ENCODE measurements around the gene TMEM25. TPM values are rescaled to one million over a fixed set of nuclear protein-coding genes. Genes with fewer than 3 reads are reported as not detected.

TMEM25 gene
- polyA plus RNA-seq, 3 donors = 0.57 TPM; not detected in 2

- DNase-seq = peak; percentile 68 to 77 (median 71)
- intact Hi-C loops (cut with micrococcal nuclease) = no loop called here
- Histone ChIP-seq H3K79me2 (ENCODE audit: insufficient read depth, low read length) (peaks cover 56% of the 10 kb centered on the region), H3K4me1 (ENCODE audit: control insufficient read depth in 1 of 2, insufficient read depth in 2 of 2, low read length in 2 of 2) (peaks cover 16 to 33% of the 10 kb centered on the region in 2 donors), H2AFZ (ENCODE audit: insufficient read depth, low read depth, low read length, poor library complexity, severe bottlenecking) (peak within 1 kb of the TSS; percentile 91), H4K20me1 (ENCODE audit: insufficient read depth, low read length) (peaks cover 38% of the 10 kb centered on the region), H3K36me3 (replicated peaks in 1 of 2; ENCODE audit: control insufficient read depth in 1 of 2, insufficient read depth in 2 of 2, low read length in 2 of 2) (peaks cover 1 to 13% of the 10 kb centered on the region in 2 donors), H3K4me3 (replicated peaks in 1 of 3; ENCODE audit: low read depth in 2 of 3, low read length in 3 of 3) (peak within 1 kb of the TSS; percentile 84 to 99 (median 87)), H3K27ac (ENCODE audit: low read depth in 1 of 2, low read length in 2 of 2) (peak within 1 kb of the TSS; percentile 89 to 99), H3K4me2 (replicated peaks; ENCODE audit: extremely low read depth, low read length, poor library complexity, severe bottlenecking) (peak within 1 kb of the TSS; percentile 94), H3K27me3 (ENCODE audit: control insufficient read depth in 2 of 2, insufficient read depth in 2 of 2, low read length in 2 of 2) (no peaks in the 10 kb centered on the region), H3K9ac (ENCODE audit: insufficient read depth, low read length, poor library complexity, severe bottlenecking) (peak within 1 kb of the TSS; percentile 100), H3K9me3 (replicated peaks in 1 of 2; ENCODE audit: control insufficient read depth in 1 of 2, insufficient read depth in 1 of 2, low read length in 2 of 2) (no peaks in the 10 kb centered on the region)
- Mint-ChIP-seq H3K27me3 (ENCODE audit: low read depth in 3 of 3) (peaks cover 0 to under 1% (median 0%) of the 10 kb centered on the region in 3 donors), H3K27ac (peak within 1 kb of the TSS; percentile 93 to 98 (median 95)), H3K9me3 (no peaks in the 10 kb centered on the region), H3K4me3 (peak within 1 kb of the TSS; percentile 94 to 97), H3K4me1 (peaks cover 41% of the 10 kb centered on the region), H3K36me3 (peaks cover 2 to 11% of the 10 kb centered on the region in 2 donors)
- under 1% methylated on average over 34 of the region's 55 CpGs for WGBS (ENCODE audit: insufficient coverage)
- no peak for TF ChIP-seq CTCF (IDR thresholded peaks at IDR 0.05)
These were observed 41.3 kb downstream of the TMEM25 start, which contains the start of gene ARCN1 for GRCh38 chr11:118572061-118572980. TSS of gene ARCN1 (plus strand) at chr11:118572409. CDS start at chr11:118572548, 139 bp downstream.

- Histone ChIP-seq H4K20me1 (ENCODE audit: insufficient read depth, low read length) (peaks cover 45% of the 10 kb centered on the region), H3K27ac (ENCODE audit: low read depth in 1 of 2, low read length in 2 of 2) (peak overlapping the region; percentile 89 to 99), H3K27me3 (ENCODE audit: control insufficient read depth in 2 of 2, insufficient read depth in 2 of 2, low read length in 2 of 2) (no peaks in the 10 kb centered on the region), H3K9ac (ENCODE audit: insufficient read depth, low read length, poor library complexity, severe bottlenecking) (peak overlapping the region; percentile 100), H3K4me3 (replicated peaks in 1 of 3; ENCODE audit: low read depth in 2 of 3, low read length in 3 of 3) (peak overlapping the region; percentile 84 to 99 (median 87)), H3K4me1 (ENCODE audit: control insufficient read depth in 1 of 2, insufficient read depth in 2 of 2, low read length in 2 of 2) (peaks cover 16 to 33% of the 10 kb centered on the region in 2 donors), H3K79me2 (ENCODE audit: insufficient read depth, low read length) (peaks cover 63% of the 10 kb centered on the region), H3K9me3 (replicated peaks in 1 of 2; ENCODE audit: control insufficient read depth in 1 of 2, insufficient read depth in 1 of 2, low read length in 2 of 2) (no peaks in the 10 kb centered on the region), H3K36me3 (replicated peaks in 1 of 2; ENCODE audit: control insufficient read depth in 1 of 2, insufficient read depth in 2 of 2, low read length in 2 of 2) (peaks cover 3 to 18% of the 10 kb centered on the region in 2 donors), H2AFZ (ENCODE audit: insufficient read depth, low read depth, low read length, poor library complexity, severe bottlenecking) (peak overlapping the region; percentile 91), H3K4me2 (replicated peaks; ENCODE audit: extremely low read depth, low read length, poor library complexity, severe bottlenecking) (peak overlapping the region; percentile 94)
- intact Hi-C loops (cut with micrococcal nuclease) = no loop called here
- Mint-ChIP-seq H3K27me3 (ENCODE audit: low read depth in 3 of 3) (peaks cover 0 to 2% (median 0%) of the 10 kb centered on the region in 3 donors), H3K4me1 (peaks cover 42% of the 10 kb centered on the region), H3K36me3 (peaks cover 5 to 15% of the 10 kb centered on the region in 2 donors), H3K4me3 (peak overlapping the region; percentile 94 to 97), H3K27ac (peak overlapping the region; percentile 93 to 98 (median 95)), H3K9me3 (no peaks in the 10 kb centered on the region)
- DNase-seq = peak; percentile 9 to 18 (median 13)
- 0% methylated on average over 1 of the region's 10 CpGs for WGBS (ENCODE audit: insufficient coverage)
- no peak for TF ChIP-seq CTCF (IDR thresholded peaks at IDR 0.05)
These were observed 42.1 kb downstream of the TMEM25 start for GRCh38 chr11:118572981-118573550.
